Cardiac fibroblast (primary cell): Measurements from ENCODE around the gene NT5DC1.

Source experiments
- DNase-seq, 2 donors: peaks; one replicate each; pipeline versions ENCODE4 v3.0.0 to v3.0.0-alpha.2; 2010; ENCODE audit warnings: low read depth in 2 of 2
- H3K4me3 ChIP-seq, 2 donors: replicated peaks in 1 of 2; 1 replicate in 1 of 2; 2 replicates in 1 of 2; pipeline ENCODE4 v1.5.1; 2011; ENCODE audit warnings: low read depth in 2 of 2, low read length in 2 of 2, mild to moderate bottlenecking in 2 of 2, moderate library complexity in 1 of 2
- CTCF ChIP-seq: IDR thresholded peaks from one replicate; pipeline ENCODE4 v1.5.1; 2011; ENCODE audit warnings: low read depth, mild to moderate bottlenecking, low read length, inconsistent platforms

The NT5DC1 gene

GRCh38 chr6:116101302-116101718, 657 bp downstream of the NT5DC1 start:
- H3K4me3 ChIP-seq: peak overlapping the region; percentile 78 to 83
- no peak for DNase-seq
- no peak for TF ChIP-seq CTCF

DNA sequence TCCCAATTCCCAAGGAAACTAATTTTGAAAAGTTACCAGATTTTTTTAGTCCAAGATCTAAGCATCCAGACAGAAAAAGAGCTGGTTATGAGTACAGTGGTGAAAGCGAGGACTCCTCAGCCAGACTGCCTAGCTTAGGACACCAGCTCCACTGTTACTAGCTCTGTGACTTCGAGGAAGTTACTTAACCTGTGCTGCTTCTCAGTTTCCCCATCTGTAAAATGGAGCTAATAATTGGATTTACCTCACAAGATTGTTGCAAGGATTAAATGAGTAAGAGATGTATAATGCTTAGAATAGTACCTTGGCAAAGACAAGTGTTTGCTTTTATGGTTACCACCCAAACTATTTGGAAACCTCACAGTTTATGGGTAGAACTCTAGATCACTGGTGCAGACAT, 1.1 kb downstream of the NT5DC1 start:
- no peak for DNase-seq
- no peak for TF ChIP-seq CTCF
- H3K4me3 ChIP-seq: peak overlapping the region; percentile 78 to 83

GRCh38 chr6:116102873-116103272, 2.2 kb downstream of the NT5DC1 start:
- no peak for TF ChIP-seq CTCF
- H3K4me3 ChIP-seq: peak overlapping the region in 1 of 2 donors; percentile 8
- no peak for DNase-seq

DNA sequence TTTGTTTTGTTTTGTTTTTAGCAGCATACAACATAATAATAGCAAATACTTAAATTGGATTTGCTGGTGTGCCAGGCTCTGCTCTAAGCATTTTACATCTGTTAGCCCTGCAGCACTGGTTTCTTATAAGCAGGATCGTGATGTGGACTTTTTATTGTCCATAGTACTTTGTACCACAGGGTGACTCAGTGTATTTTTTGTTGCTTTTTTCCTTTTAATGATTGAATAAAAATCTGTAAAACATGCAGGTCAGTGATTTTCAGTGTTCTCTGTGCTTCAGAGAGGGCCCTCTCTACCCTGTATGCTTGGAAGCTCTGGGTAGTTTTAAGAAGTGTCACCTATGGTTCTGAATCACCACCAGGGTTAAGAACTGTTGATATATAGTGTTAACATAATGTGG, 4.0 kb downstream of the NT5DC1 start:
- no peak for DNase-seq
- no peak for TF ChIP-seq CTCF
- H3K4me3 ChIP-seq: no peak overlapping the region

DNA sequence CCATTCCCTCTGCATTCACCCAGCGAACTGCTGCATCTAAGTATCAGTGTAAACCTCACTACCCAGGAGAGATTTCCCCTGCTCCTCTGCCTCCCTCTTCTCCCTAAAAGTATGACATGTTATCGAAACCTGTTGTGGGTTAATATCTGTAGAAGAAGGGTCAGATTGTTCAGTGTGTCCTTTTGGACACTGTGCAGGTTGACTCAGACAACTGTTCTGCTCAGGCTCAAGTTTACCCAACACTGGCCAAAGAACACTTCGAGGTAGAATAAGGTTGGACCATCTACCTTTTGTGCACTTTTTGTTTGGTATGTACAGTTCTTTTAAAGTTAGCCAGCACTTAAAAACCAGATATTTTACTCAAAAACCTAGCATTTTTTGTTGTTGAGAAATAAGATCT, 4.6 kb downstream of the NT5DC1 start:
- no peak for TF ChIP-seq CTCF
- no peak for DNase-seq
- no peak overlapping the region for H3K4me3 ChIP-seq

- no peak for TF ChIP-seq CTCF
- H3K4me3 ChIP-seq: no peak overlapping the region
- peak; percentile 51 to 89 for DNase-seq
These were observed 5.5 kb downstream of the NT5DC1 start for GRCh38 chr6:116106146-116106545.

- no peak for DNase-seq
- no peak overlapping the region for H3K4me3 ChIP-seq
- TF ChIP-seq CTCF: no peak
These were observed 8.2 kb downstream of the NT5DC1 start for GRCh38 chr6:116108836-116109235.
